Measurements from ENCODE around the gene ZNF516.

ZNF516 gene

GRCh38 chr18:76530391-76530790 lies 35.3 kb upstream of the ZNF516 start (continued):
- TF ChIP-seq, protein P1, sequence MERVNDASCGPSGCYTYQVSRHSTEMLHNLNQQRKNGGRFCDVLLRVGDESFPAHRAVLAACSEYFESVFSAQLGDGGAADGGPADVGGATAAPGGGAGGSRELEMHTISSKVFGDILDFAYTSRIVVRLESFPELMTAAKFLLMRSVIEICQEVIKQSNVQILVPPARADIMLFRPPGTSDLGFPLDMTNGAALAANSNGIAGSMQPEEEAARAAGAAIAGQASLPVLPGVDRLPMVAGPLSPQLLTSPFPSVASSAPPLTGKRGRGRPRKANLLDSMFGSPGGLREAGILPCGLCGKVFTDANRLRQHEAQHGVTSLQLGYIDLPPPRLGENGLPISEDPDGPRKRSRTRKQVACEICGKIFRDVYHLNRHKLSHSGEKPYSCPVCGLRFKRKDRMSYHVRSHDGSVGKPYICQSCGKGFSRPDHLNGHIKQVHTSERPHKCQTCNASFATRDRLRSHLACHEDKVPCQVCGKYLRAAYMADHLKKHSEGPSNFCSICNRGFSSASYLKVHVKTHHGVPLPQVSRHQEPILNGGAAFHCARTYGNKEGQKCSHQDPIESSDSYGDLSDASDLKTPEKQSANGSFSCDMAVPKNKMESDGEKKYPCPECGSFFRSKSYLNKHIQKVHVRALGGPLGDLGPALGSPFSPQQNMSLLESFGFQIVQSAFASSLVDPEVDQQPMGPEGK (CRISPR knock-in tag; IDR thresholded peaks at IDR 0.05; ENCODE audit: borderline replicate concordance) = no peak
- TF ChIP-seq ZNF70 (CRISPR knock-in tag; IDR thresholded peaks at IDR 0.05) = no peak
- TF ChIP-seq BACH2 (CRISPR knock-in tag; IDR thresholded peaks at IDR 0.05; ENCODE audit: borderline replicate concordance) = no peak
- no peak for TF ChIP-seq ZFP30 (CRISPR knock-in tag; IDR thresholded peaks at IDR 0.05)

DNA sequence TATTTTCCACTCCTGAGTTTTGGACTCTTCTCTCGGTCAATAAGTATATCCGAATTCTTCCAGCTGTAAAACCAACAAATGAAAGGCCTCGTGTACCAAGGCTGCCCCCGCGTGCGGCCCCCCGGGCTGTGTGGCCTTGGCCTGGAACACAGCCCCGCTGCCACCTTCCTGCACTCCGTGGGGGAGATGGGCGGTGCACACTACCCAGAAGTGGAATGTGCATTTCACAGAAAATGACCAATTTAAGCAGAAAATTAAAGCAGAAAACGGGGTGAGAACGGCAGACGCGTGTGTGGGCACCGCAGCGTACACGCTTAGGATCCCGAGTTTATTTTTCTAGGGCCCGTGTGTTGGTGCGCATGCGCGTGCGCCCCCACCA lies 34.4 kb upstream of the ZNF516 start:
- no peak for TF ChIP-seq GLIS3 (CRISPR knock-in tag; IDR thresholded peaks at IDR 0.05)
- TF ChIP-seq ZNF565 (CRISPR knock-in tag; conservative IDR thresholded peaks at IDR 0.05; ENCODE audit: low read depth) = no peak
- TF ChIP-seq POU6F1 (CRISPR knock-in tag; IDR thresholded peaks at IDR 0.05; ENCODE audit: borderline replicate concordance, low read depth) = no peak
- TF ChIP-seq, protein P1 (CRISPR knock-in tag; IDR thresholded peaks at IDR 0.05; ENCODE audit: borderline replicate concordance) = no peak
- no peak for ATAC-seq

DNA sequence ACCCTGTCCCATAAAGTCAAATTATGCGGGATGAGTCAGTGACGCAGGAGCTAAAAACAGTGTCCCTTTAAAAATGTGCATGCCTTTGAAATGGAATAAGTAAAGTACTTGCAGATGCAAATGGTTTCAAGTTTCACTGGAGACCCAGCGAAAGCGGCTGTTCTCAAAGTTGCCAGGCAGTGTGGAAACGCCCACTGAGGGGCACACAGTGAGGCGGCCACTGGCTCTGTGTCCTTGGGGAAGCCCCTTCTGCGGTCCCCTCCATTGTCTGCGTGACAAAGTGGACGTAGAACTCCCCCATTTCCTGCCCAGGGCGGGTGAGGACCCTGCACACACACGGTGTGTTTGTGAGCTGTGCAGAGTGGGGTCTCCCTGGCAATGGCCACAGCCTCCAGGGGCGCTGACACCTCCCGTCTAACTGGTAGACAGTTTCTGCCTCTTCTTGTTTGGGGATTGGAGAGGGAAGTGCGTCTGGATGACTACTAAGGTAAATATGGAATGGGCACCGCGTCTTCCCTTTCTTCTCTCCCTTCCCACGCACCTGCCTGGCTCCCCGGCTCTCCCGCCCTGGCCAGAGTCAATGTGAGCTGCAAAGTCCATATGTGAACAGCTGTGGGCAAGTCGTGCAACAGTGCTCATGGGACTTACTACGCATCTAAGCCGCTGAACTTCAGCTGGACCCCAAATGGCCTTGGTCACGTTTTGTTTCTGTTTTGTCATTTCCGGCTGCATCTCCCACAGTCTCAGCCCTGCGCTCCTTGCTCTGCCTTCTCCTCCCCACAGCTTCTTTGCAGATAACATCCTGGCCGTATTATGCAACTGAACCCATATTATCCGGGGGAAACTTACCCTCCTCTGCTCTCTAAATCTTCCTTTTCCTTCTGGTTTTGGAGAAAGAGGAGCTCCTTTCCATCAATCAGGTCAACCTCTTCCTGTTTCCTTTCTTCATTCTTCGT lies 33.7 kb upstream of the ZNF516 start:
- ATAC-seq = no peak
- TF ChIP-seq ISL1 (CRISPR knock-in tag; IDR thresholded peaks at IDR 0.05) = no peak
- no peak for TF ChIP-seq ZNF8 (CRISPR knock-in tag; IDR thresholded peaks at IDR 0.05)
- no peak for TF ChIP-seq ARNTL (CRISPR knock-in tag; IDR thresholded peaks at IDR 0.05; ENCODE audit: borderline replicate concordance, low read depth)
- no peak for TF ChIP-seq ZC3H10 (CRISPR knock-in tag; IDR thresholded peaks at IDR 0.05)
- no peak for TF ChIP-seq TCF4 (CRISPR knock-in tag; IDR thresholded peaks at IDR 0.05; ENCODE audit: borderline replicate concordance)
- no peak for TF ChIP-seq GLIS3 (CRISPR knock-in tag; IDR thresholded peaks at IDR 0.05)
- TF ChIP-seq CSDC2 (CRISPR knock-in tag; IDR thresholded peaks at IDR 0.05) = no peak
- TF ChIP-seq RARB (CRISPR knock-in tag; IDR thresholded peaks at IDR 0.05) = no peak
- no peak for TF ChIP-seq SNAI2 (CRISPR knock-in tag; IDR thresholded peaks at IDR 0.05)

DNA sequence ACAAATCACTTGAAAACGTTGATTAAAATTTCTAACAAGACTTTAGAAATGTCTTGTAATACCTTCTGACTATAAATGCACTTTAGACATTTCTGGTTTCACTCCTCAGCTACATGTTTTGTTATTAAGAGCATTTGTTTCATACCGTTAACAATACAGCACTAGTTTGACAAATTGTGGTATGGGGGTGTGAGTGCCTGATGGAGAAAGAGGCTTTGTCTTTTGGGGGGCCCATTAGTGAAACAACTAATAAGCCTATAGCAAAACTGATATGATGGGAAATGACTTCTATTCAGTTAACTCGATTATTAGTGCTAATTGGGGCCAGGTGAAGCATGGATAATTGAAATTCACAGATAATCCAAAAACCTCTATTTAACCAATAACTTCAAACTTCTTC lies 30.9 kb upstream of the ZNF516 start:
- ATAC-seq = no peak
- TF ChIP-seq TCF4 (CRISPR knock-in tag; IDR thresholded peaks at IDR 0.05; ENCODE audit: borderline replicate concordance) (no peak), CSDC2 (CRISPR knock-in tag; IDR thresholded peaks at IDR 0.05) (no peak), RARB (CRISPR knock-in tag; IDR thresholded peaks at IDR 0.05) (no peak), ZFP30 (CRISPR knock-in tag; IDR thresholded peaks at IDR 0.05) (no peak), BACH2 (CRISPR knock-in tag; IDR thresholded peaks at IDR 0.05; ENCODE audit: borderline replicate concordance) (no peak), ZNF8 (CRISPR knock-in tag; IDR thresholded peaks at IDR 0.05) (no peak), POU6F1 (CRISPR knock-in tag; IDR thresholded peaks at IDR 0.05; ENCODE audit: borderline replicate concordance, low read depth) (no peak), ESRRG (CRISPR knock-in tag; IDR thresholded peaks at IDR 0.05) (no peak), GLIS3 (CRISPR knock-in tag; IDR thresholded peaks at IDR 0.05) (no peak), PPARA (CRISPR knock-in tag; IDR thresholded peaks at IDR 0.05; ENCODE audit: borderline replicate concordance) (no peak), ARNTL (CRISPR knock-in tag; IDR thresholded peaks at IDR 0.05; ENCODE audit: borderline replicate concordance, low read depth) (no peak), ZNF565 (CRISPR knock-in tag; conservative IDR thresholded peaks at IDR 0.05; ENCODE audit: low read depth) (no peak), TOX (CRISPR knock-in tag; IDR thresholded peaks at IDR 0.05; ENCODE audit: borderline replicate concordance) (no peak), ISL1 (CRISPR knock-in tag; IDR thresholded peaks at IDR 0.05) (no peak)
- TF ChIP-seq, protein P1 (CRISPR knock-in tag; IDR thresholded peaks at IDR 0.05; ENCODE audit: borderline replicate concordance) = no peak
- TF ChIP-seq, protein P2, sequence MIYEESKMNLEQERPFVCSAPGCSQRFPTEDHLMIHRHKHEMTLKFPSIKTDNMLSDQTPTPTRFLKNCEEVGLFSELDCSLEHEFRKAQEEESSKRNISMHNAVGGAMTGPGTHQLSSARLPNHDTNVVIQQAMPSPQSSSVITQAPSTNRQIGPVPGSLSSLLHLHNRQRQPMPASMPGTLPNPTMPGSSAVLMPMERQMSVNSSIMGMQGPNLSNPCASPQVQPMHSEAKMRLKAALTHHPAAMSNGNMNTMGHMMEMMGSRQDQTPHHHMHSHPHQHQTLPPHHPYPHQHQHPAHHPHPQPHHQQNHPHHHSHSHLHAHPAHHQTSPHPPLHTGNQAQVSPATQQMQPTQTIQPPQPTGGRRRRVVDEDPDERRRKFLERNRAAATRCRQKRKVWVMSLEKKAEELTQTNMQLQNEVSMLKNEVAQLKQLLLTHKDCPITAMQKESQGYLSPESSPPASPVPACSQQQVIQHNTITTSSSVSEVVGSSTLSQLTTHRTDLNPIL (CRISPR knock-in tag; IDR thresholded peaks at IDR 0.05; ENCODE audit: low read depth) = no peak
- TF ChIP-seq, protein P3, sequence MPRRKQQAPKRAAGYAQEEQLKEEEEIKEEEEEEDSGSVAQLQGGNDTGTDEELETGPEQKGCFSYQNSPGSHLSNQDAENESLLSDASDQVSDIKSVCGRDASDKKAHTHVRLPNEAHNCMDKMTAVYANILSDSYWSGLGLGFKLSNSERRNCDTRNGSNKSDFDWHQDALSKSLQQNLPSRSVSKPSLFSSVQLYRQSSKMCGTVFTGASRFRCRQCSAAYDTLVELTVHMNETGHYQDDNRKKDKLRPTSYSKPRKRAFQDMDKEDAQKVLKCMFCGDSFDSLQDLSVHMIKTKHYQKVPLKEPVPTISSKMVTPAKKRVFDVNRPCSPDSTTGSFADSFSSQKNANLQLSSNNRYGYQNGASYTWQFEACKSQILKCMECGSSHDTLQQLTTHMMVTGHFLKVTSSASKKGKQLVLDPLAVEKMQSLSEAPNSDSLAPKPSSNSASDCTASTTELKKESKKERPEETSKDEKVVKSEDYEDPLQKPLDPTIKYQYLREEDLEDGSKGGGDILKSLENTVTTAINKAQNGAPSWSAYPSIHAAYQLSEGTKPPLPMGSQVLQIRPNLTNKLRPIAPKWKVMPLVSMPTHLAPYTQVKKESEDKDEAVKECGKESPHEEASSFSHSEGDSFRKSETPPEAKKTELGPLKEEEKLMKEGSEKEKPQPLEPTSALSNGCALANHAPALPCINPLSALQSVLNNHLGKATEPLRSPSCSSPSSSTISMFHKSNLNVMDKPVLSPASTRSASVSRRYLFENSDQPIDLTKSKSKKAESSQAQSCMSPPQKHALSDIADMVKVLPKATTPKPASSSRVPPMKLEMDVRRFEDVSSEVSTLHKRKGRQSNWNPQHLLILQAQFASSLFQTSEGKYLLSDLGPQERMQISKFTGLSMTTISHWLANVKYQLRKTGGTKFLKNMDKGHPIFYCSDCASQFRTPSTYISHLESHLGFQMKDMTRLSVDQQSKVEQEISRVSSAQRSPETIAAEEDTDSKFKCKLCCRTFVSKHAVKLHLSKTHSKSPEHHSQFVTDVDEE (CRISPR knock-in tag; IDR thresholded peaks at IDR 0.05) = no peak
